Epithelial cell of proximal tubule (primary cell): ENCODE measurements around the gene TLK1. TPM values are rescaled to one million over a fixed set of nuclear protein-coding genes. Genes with fewer than 3 reads are reported as not detected.
A peak's percentile ranks its signal among the peaks of the same experiment; 100 is the strongest.
"Not testable (repeated sequence)": the region's sequence is repeated elsewhere in the genome, so short reads cannot be mapped to it uniquely, and the experiment has no call there.

Source experiments
- DNase-seq: peaks from one replicate; pipeline ENCODE4 v3.0.0-alpha.2; 2011; ENCODE audit warnings: low read depth
- H3K4me3 ChIP-seq: 2 replicates; pipeline ENCODE4 v1.5.1; 2011; ENCODE audit warnings: low read depth, mild to moderate bottlenecking, low read length
- CTCF ChIP-seq: conservative IDR thresholded peaks from 2 replicates; pipeline ENCODE4 v1.5.1; 2012; ENCODE audit warnings: low read depth, mild to moderate bottlenecking, low read length
- total RNA-seq: library from RNA; depleted of rRNA; stranded (reverse); fragments of >200 nt; gene quantifications from 2 replicates; pipeline ENCODE4 v1.2.3, GENCODE V29; 2015

TLK1 gene
- total RNA-seq, 1 donor from 2014 or later = 10.7 TPM

GRCh38 chr2:171086352-171087290 lies 74.1 kb downstream of the TLK1 start:
- H3K4me3 ChIP-seq = no peak overlapping the region
- peak; percentile 80 for TF ChIP-seq CTCF
- DNase-seq = peak; percentile 16

GRCh38 chr2:171084128-171084527 lies 76.6 kb downstream of the TLK1 start:
- no peak overlapping the region for H3K4me3 ChIP-seq
- no peak for TF ChIP-seq CTCF
- DNase-seq = no peak

DNA sequence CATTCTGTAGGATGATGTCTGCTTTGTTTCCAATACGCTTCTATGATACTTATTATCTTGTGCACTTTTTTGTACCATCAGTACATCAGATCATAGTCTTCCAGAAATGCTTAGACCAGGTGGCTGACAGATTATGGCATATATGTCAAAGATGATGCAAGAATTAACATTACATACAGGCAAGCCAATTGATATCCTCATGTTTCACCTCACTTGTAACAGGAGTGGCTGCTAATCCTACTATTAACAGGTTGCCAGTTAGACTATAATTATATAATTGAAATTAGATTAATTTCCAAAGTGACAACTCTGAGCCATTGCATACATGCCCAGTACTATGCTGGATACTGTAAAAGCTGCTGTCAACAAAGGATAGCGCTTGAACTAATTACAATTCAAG lies 77.2 kb downstream of the TLK1 start:
- no peak for TF ChIP-seq CTCF
- H3K4me3 ChIP-seq = no peak overlapping the region
- DNase-seq = no peak

DNA sequence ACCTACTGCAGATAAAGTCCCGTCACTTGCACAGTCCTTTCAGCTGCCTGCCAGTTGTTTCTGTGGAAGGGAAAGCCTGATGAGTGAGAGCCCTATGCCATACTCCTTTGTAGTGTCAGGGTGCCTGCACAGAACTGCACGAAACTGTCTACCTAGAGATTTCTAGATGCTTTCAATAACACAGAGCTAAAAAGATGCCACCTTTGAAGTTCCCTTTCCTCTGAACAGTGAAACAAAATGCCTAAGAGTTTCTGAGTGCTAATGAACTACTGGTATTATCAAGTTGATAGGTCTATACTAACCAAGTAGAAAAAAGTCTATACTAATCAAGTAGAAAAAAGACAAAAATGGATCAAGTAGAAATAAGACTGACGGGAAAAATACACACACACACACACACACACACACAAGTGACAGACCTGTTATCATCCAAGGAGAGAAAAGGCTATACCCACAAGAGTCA lies 79.0 kb downstream of the TLK1 start:
- no peak for DNase-seq
- no peak overlapping the region for H3K4me3 ChIP-seq
- TF ChIP-seq CTCF = no peak

- DNase-seq = no peak
- no peak overlapping the region for H3K4me3 ChIP-seq
- no peak for TF ChIP-seq CTCF
Measured at GRCh38 chr2:171080607-171081006, 80.1 kb downstream of the TLK1 start.

GRCh38 chr2:171076422-171076821 lies 84.3 kb downstream of the TLK1 start:
- not testable (repeated sequence) for DNase-seq, H3K4me3 ChIP-seq

- no peak for DNase-seq
- TF ChIP-seq CTCF = no peak
- no peak overlapping the region for H3K4me3 ChIP-seq
Measured at GRCh38 chr2:171072164-171072563, 88.5 kb downstream of the TLK1 start.
